H9 (cell line): Measurements from ENCODE around the gene RNF180. TPM values are rescaled to one million over a fixed set of nuclear protein-coding genes. Genes with fewer than 3 reads are reported as not detected.

ENCODE experiments used
- DNase-seq: peaks from one replicate; pipeline ENCODE4 v3.0.0-alpha.2; 2017
- H2AFZ ChIP-seq: one replicate; pipeline ENCODE4 v1.6.1; 2013; ENCODE audit warnings: mild to moderate bottlenecking, low read length, control low read depth, moderate library complexity
- H2AK5ac ChIP-seq: 2 replicates; pipeline ENCODE4 v1.6.1; 2013; ENCODE audit warnings: low read length, control low read depth, mixed read lengths; ENCODE audit not compliant: insufficient read length
- H2BK120ac ChIP-seq: one replicate; pipeline ENCODE4 v1.6.1; 2013; ENCODE audit warnings: low read depth, mild to moderate bottlenecking, low read length, control low read depth, inconsistent platforms; ENCODE audit not compliant: poor library complexity, severe bottlenecking
- H2BK12ac ChIP-seq: 2 replicates; pipeline ENCODE4 v1.6.1; 2013; ENCODE audit warnings: low read length, control low read depth, mixed read lengths, low read depth; ENCODE audit not compliant: insufficient read length
- H2BK15ac ChIP-seq: 2 replicates; pipeline ENCODE4 v1.6.1; 2013; ENCODE audit warnings: low read depth, low read length, control low read depth
- H2BK20ac ChIP-seq: one replicate; pipeline ENCODE4 v1.6.1; 2013; ENCODE audit warnings: low read depth, mild to moderate bottlenecking, low read length, control low read depth, inconsistent platforms; ENCODE audit not compliant: poor library complexity, severe bottlenecking
- H2BK5ac ChIP-seq: 2 replicates; pipeline ENCODE4 v1.6.1; 2013; ENCODE audit warnings: low read length, control low read depth, mixed read lengths; ENCODE audit not compliant: insufficient read length
- H3K14ac ChIP-seq: 2 replicates; pipeline ENCODE4 v1.6.1; 2013; ENCODE audit warnings: low read length, control low read depth; ENCODE audit not compliant: insufficient read depth
- H3K18ac ChIP-seq: 2 replicates; pipeline ENCODE4 v1.6.1; 2013; ENCODE audit warnings: low read depth, mild to moderate bottlenecking, mixed read lengths, low read length, control low read depth; ENCODE audit not compliant: insufficient read length
- H3K23ac ChIP-seq: 2 replicates; pipeline ENCODE4 v1.6.1; 2013; ENCODE audit warnings: low read length, control low read depth, mixed read lengths, low read depth; ENCODE audit not compliant: insufficient read length
- H3K23me2 ChIP-seq: 2 replicates; pipeline ENCODE4 v1.6.1; 2013; ENCODE audit warnings: low read depth, mild to moderate bottlenecking, mixed read lengths, low read length, control low read depth; ENCODE audit not compliant: insufficient read length, poor library complexity, severe bottlenecking
- H3K27ac ChIP-seq: 2 replicates; pipeline ENCODE4 v1.5.1; 2013; ENCODE audit warnings: low read length, control low read depth, mixed read lengths, low read depth; ENCODE audit not compliant: insufficient read length
- H3K27me3 ChIP-seq: 2 replicates; pipeline ENCODE4 v1.6.1; 2013; ENCODE audit warnings: low read length, control low read depth, inconsistent platforms; ENCODE audit not compliant: insufficient read depth
- H3K4ac ChIP-seq: 2 replicates; pipeline ENCODE4 v1.6.1; 2013; ENCODE audit warnings: low read depth, mild to moderate bottlenecking, control low read depth, inconsistent platforms, low read length, moderate library complexity
- H3K4me1 ChIP-seq: 2 replicates; pipeline ENCODE4 v1.6.1; 2013; ENCODE audit warnings: low read length, control low read depth, inconsistent platforms; ENCODE audit not compliant: insufficient read depth
- H3K4me2 ChIP-seq: 2 replicates; pipeline ENCODE4 v1.6.1; 2013; ENCODE audit warnings: low read length, control low read depth, mixed read lengths; ENCODE audit not compliant: insufficient read length, insufficient read depth
- H3K56ac ChIP-seq: 2 replicates; pipeline ENCODE4 v1.6.1; 2013; ENCODE audit warnings: low read depth, mild to moderate bottlenecking, mixed read lengths, low read length, control low read depth; ENCODE audit not compliant: insufficient read length
- H3K79me1 ChIP-seq: 2 replicates; pipeline ENCODE4 v1.6.1; 2013; ENCODE audit warnings: low read depth, mild to moderate bottlenecking, moderate library complexity, low read length, control low read depth, inconsistent platforms; ENCODE audit not compliant: insufficient read depth, poor library complexity, severe bottlenecking
- H3K79me2 ChIP-seq: 2 replicates; pipeline ENCODE4 v1.6.1; 2013; ENCODE audit warnings: low read length, control low read depth, inconsistent platforms; ENCODE audit not compliant: insufficient read depth
- H3K9ac ChIP-seq: 2 replicates; pipeline ENCODE4 v1.6.1; 2013; ENCODE audit warnings: low read length, control low read depth, mixed read lengths; ENCODE audit not compliant: insufficient read length; ENCODE audit errors: extremely low read depth
- H3K9me3 ChIP-seq: one replicate; pipeline ENCODE4 v1.6.1; 2013; ENCODE audit warnings: low read depth, low read length, inconsistent platforms; ENCODE audit not compliant: control insufficient read depth
- H3T11ph ChIP-seq: one replicate; pipeline ENCODE4 v1.6.1; 2013; ENCODE audit warnings: mild to moderate bottlenecking, low read length, control low read depth, inconsistent platforms
- H4K20me1 ChIP-seq: one replicate; pipeline ENCODE4 v1.6.1; 2013; ENCODE audit not compliant: control insufficient read depth, insufficient read length, insufficient read depth
- H4K5ac ChIP-seq: 2 replicates; pipeline ENCODE4 v1.6.1; 2013; ENCODE audit warnings: low read depth, mild to moderate bottlenecking, mixed read lengths, low read length, control low read depth; ENCODE audit not compliant: insufficient read length
- H4K8ac ChIP-seq: replicated peaks from 2 replicates; pipeline ENCODE4 v1.6.1; 2013; ENCODE audit warnings: low read length, control low read depth, mixed read lengths, low read depth; ENCODE audit not compliant: insufficient read length
- H4K91ac ChIP-seq: 2 replicates; pipeline ENCODE4 v1.6.1; 2013; ENCODE audit warnings: low read depth, mild to moderate bottlenecking, moderate library complexity, mixed read lengths, low read length, control low read depth; ENCODE audit not compliant: insufficient read length
- H3K27ac Mint-ChIP-seq, 3 experiments: 2 replicates in 2 of 3; 3 replicates in 1 of 3; pipeline ENCODE4 v1.8.0; 2020 to 2021; ENCODE audit warnings: mixed read lengths in 3 of 3, mild to moderate bottlenecking in 1 of 3, moderate library complexity in 1 of 3
- H3K27me3 Mint-ChIP-seq: 2 replicates; pipeline ENCODE4 v1.8.0; 2021; ENCODE audit warnings: low read depth, mild to moderate bottlenecking, moderate library complexity, mixed read lengths
- H3K36me3 Mint-ChIP-seq, 3 experiments: 2 replicates in 2 of 3; 3 replicates in 1 of 3; pipeline ENCODE4 v1.8.0; 2020 to 2021; ENCODE audit warnings: low read depth in 3 of 3, mixed read lengths in 3 of 3; ENCODE audit not compliant: insufficient read depth in 1 of 3
- H3K4me1 Mint-ChIP-seq, 2 experiments: 2 replicates each; pipeline ENCODE4 v1.8.0; 2020; ENCODE audit warnings: mixed read lengths in 2 of 2
- H3K4me3 Mint-ChIP-seq, 2 experiments: 2 replicates in 1 of 2; 3 replicates in 1 of 2; pipeline ENCODE4 v1.8.0; 2020 to 2021; ENCODE audit warnings: mild to moderate bottlenecking in 2 of 2, mixed read lengths in 2 of 2, moderate library complexity in 1 of 2
- H3K9me3 Mint-ChIP-seq, 2 experiments: 2 replicates in 1 of 2; 3 replicates in 1 of 2; pipeline ENCODE4 v1.8.0; 2020; ENCODE audit warnings: mild to moderate bottlenecking in 2 of 2, mixed read lengths in 2 of 2, moderate library complexity in 1 of 2
- WGBS: extraction: QIAGEN DNeasy Blood & Tissue Kit; methylation state at CpG from one replicate; pipeline ENCODE4 v1.1.7; 2013; ENCODE audit warnings: missing lambda C conversion rate, low lambda C conversion rate, mixed read lengths; ENCODE audit not compliant: insufficient read length; ENCODE audit errors: extremely low coverage; 5-methylcytosine and 5-hydroxymethylcytosine counted together
- total RNA-seq: library from RNA; stranded (reverse); gene quantifications from 2 replicates; pipeline ENCODE4 v1.2.1, GENCODE V29; 2021
- TF ChIP-seq, protein P1 (sequence below): fragments of 200-600 bp; sonication (generic); conservative IDR thresholded peaks from 3 replicates; pipeline ENCODE4 v1.8.0; 2021; ENCODE audit warnings: antibody characterized with exemption, mild to moderate bottlenecking

RNF180 gene
- total RNA-seq, 1 experiment from 2014 or later, result 2.5 TPM

- no peak overlapping the region for H3K4me2 ChIP-seq
- H3K27me3 ChIP-seq, result no peaks in the 10 kb centered on the region
- WGBS, result no CpG with 5 or more reads among the region's 6 CpGs
- no peak overlapping the region for H3K23ac ChIP-seq
- H3K56ac ChIP-seq, result no peak overlapping the region
- TF ChIP-seq, protein P1, sequence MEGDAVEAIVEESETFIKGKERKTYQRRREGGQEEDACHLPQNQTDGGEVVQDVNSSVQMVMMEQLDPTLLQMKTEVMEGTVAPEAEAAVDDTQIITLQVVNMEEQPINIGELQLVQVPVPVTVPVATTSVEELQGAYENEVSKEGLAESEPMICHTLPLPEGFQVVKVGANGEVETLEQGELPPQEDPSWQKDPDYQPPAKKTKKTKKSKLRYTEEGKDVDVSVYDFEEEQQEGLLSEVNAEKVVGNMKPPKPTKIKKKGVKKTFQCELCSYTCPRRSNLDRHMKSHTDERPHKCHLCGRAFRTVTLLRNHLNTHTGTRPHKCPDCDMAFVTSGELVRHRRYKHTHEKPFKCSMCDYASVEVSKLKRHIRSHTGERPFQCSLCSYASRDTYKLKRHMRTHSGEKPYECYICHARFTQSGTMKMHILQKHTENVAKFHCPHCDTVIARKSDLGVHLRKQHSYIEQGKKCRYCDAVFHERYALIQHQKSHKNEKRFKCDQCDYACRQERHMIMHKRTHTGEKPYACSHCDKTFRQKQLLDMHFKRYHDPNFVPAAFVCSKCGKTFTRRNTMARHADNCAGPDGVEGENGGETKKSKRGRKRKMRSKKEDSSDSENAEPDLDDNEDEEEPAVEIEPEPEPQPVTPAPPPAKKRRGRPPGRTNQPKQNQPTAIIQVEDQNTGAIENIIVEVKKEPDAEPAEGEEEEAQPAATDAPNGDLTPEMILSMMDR, result no peak
- no peak overlapping the region for H4K5ac ChIP-seq
- H4K8ac ChIP-seq, result no peak overlapping the region
- no peak overlapping the region for H4K91ac ChIP-seq
- no peak overlapping the region for H3T11ph ChIP-seq
- H4K20me1 ChIP-seq, result no peaks in the 10 kb centered on the region
- Mint-ChIP-seq H3K4me3 (no peak overlapping the region), H3K27ac (peak overlapping the region in 1 of 3 experiments; percentile 31; a peak in 1 of 7 replicates), H3K9me3 (peaks cover 0 to 6% of the 10 kb centered on the region in 2 experiments; a peak in 1 of 5 replicates), H3K36me3 (peaks cover 0 to 10% (median 6%) of the 10 kb centered on the region in 3 experiments; a peak in 4 of 7 replicates), H3K4me1 (no peaks in the 10 kb centered on the region), H3K27me3 (no peaks in the 10 kb centered on the region)
- no peak overlapping the region for H2AFZ ChIP-seq
- no peak overlapping the region for H2BK120ac ChIP-seq
- DNase-seq, result peak; percentile 24
- H2BK12ac ChIP-seq, result no peak overlapping the region
- no peak overlapping the region for H2AK5ac ChIP-seq
- no peak overlapping the region for H2BK15ac ChIP-seq
- H3K27ac ChIP-seq, result no peak overlapping the region
- H2BK20ac ChIP-seq, result no peak overlapping the region
- no peaks in the 10 kb centered on the region for H3K9me3 ChIP-seq
- no peak overlapping the region for H3K4ac ChIP-seq
- H3K9ac ChIP-seq, result no peak overlapping the region
- H3K79me2 ChIP-seq, result no peaks in the 10 kb centered on the region
- H3K23me2 ChIP-seq, result no peaks in the 10 kb centered on the region
- no peaks in the 10 kb centered on the region for H3K79me1 ChIP-seq
- H3K4me1 ChIP-seq, result no peaks in the 10 kb centered on the region
- no peak overlapping the region for H3K18ac ChIP-seq
- H3K14ac ChIP-seq, result no peak overlapping the region; the same call in 1 of the 2 replicates
- H2BK5ac ChIP-seq, result no peak overlapping the region
Measured at GRCh38 chr5:64330728-64331231, 165.1 kb downstream of the RNF180 start.
